Measurements from ENCODE around the gene ACP3.

ACP3 gene

DNA sequence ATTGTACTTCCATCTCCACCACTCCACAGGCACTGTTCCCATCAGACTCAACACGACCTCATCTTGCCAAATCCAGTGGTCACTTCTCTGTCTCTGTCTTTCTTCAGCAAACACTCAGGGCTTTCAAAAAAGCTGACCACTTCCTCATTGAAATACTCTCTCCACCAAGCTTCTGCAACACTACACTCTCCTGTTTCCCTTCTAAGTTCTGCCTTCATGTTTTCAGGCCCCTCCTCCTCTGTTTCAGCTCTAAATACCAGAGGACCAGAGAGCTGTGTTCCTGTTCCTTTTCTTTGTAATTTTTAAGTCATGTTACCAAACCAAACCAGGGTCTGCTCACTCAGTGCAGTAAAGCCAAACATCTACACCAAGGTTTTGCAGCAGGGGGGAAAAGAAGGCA is 33.8 kb upstream of the ACP3 start:
- ATAC-seq (ENCODE audit: low read depth) (no peak; the same call in 2 of the 3 replicates), DNase-seq (ENCODE audit: low spot score) (no peak)
- TF ChIP-seq, protein P1, sequence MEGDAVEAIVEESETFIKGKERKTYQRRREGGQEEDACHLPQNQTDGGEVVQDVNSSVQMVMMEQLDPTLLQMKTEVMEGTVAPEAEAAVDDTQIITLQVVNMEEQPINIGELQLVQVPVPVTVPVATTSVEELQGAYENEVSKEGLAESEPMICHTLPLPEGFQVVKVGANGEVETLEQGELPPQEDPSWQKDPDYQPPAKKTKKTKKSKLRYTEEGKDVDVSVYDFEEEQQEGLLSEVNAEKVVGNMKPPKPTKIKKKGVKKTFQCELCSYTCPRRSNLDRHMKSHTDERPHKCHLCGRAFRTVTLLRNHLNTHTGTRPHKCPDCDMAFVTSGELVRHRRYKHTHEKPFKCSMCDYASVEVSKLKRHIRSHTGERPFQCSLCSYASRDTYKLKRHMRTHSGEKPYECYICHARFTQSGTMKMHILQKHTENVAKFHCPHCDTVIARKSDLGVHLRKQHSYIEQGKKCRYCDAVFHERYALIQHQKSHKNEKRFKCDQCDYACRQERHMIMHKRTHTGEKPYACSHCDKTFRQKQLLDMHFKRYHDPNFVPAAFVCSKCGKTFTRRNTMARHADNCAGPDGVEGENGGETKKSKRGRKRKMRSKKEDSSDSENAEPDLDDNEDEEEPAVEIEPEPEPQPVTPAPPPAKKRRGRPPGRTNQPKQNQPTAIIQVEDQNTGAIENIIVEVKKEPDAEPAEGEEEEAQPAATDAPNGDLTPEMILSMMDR (IDR thresholded peaks at IDR 0.05; ENCODE audit: poor library complexity, severe bottlenecking), result no peak
- no peak overlapping the region for H3K27ac ChIP-seq (ENCODE audit: poor library complexity, severe bottlenecking)
- no peak overlapping the region for H3K4me3 ChIP-seq (ENCODE audit: severe bottlenecking)
- H3K27me3 ChIP-seq (ENCODE audit: insufficient read depth, poor library complexity, severe bottlenecking), result no peaks in the 10 kb centered on the region
- no peaks in the 10 kb centered on the region for H3K9me3 ChIP-seq (ENCODE audit: severe bottlenecking)
- no peaks in the 10 kb centered on the region for H3K4me1 ChIP-seq (ENCODE audit: insufficient read depth, poor library complexity, severe bottlenecking)
- no peaks in the 10 kb centered on the region for H3K36me3 ChIP-seq (ENCODE audit: low read depth)

DNA sequence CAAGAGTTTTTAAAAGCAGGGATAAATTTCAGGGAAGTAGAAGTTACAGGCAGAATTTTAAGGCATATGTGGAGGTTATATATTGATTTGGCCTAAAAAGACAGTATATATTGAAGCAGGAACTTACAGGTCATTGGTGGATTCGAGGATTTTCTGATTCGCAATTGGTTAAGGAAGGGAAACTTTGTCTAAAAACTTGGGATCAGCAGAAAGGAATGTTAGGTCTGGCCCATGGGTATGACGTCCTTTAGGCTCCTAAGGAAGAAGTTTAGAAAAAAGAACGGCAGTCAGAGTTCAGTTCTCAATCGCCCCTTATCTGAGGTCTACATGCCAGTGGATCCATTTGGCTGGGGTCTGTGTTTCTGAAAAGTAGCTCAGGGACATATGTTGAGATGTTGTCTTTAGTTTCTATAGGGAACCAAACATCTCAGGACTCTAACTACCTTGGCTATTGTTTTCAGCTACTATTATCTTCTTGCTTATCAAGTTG is 33.2 kb upstream of the ACP3 start:
- Histone ChIP-seq H3K27me3 (ENCODE audit: insufficient read depth, poor library complexity, severe bottlenecking) (no peaks in the 10 kb centered on the region), H3K27ac (ENCODE audit: poor library complexity, severe bottlenecking) (no peak overlapping the region), H3K4me3 (ENCODE audit: severe bottlenecking) (no peak overlapping the region), H3K4me1 (ENCODE audit: insufficient read depth, poor library complexity, severe bottlenecking) (no peaks in the 10 kb centered on the region), H3K9me3 (ENCODE audit: severe bottlenecking) (no peaks in the 10 kb centered on the region), H3K36me3 (ENCODE audit: low read depth) (no peaks in the 10 kb centered on the region)
- DNase-seq (ENCODE audit: low spot score) (no peak), ATAC-seq (ENCODE audit: low read depth) (no peak)
- TF ChIP-seq, protein P1 (IDR thresholded peaks at IDR 0.05; ENCODE audit: poor library complexity, severe bottlenecking), result no peak

DNA sequence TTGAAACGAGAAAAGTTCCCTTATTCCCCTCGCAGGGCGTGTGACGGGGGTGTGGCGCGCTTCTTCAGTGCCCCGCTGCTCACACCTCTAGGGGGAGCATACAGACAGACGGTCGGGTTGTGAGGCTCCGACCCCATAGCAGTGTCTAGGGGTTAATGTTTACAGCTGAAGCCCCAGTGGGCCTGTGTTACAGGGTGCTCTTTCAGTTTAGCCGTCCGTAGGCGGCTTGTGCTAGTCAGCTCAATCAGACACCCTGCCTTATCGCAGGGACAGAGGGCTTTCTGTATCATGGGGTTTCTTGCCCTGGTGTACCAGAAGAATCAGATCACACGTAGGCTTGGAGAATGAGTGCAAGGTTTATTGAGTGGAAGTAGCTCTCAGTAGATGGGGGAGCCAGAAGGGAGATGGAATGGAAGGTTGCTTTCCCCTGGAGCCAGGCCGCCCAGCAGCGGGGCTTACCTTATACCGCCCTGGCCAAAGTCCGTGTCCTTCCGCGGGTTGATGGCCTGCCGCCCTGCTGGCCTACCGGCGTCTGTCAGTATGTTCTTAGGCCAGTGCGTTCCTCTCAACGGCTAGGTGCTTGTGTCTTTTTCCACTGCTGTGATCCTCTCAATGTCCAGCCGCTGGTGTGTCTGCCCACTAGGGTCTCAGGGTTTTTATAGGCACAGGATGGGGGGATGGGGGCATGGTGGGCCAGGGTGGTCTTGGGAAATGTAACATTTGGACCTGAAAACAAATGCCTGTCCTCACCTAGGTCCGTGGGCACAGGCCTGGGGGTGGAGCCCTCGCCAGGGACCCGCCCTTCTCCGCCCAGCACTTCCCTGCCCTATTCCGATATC is 32.2 kb upstream of the ACP3 start:
- H3K4me3 ChIP-seq (ENCODE audit: severe bottlenecking), result no peak overlapping the region
- no peaks in the 10 kb centered on the region for H3K36me3 ChIP-seq (ENCODE audit: low read depth)
- no peaks in the 10 kb centered on the region for H3K4me1 ChIP-seq (ENCODE audit: insufficient read depth, poor library complexity, severe bottlenecking)
- DNase-seq (ENCODE audit: low spot score) (no peak), ATAC-seq (ENCODE audit: low read depth) (no peak)
- H3K27ac ChIP-seq (ENCODE audit: poor library complexity, severe bottlenecking), result no peak overlapping the region
- TF ChIP-seq, protein P1 (IDR thresholded peaks at IDR 0.05; ENCODE audit: poor library complexity, severe bottlenecking), result no peak
- no peaks in the 10 kb centered on the region for H3K9me3 ChIP-seq (ENCODE audit: severe bottlenecking)
- no peaks in the 10 kb centered on the region for H3K27me3 ChIP-seq (ENCODE audit: insufficient read depth, poor library complexity, severe bottlenecking)

DNA sequence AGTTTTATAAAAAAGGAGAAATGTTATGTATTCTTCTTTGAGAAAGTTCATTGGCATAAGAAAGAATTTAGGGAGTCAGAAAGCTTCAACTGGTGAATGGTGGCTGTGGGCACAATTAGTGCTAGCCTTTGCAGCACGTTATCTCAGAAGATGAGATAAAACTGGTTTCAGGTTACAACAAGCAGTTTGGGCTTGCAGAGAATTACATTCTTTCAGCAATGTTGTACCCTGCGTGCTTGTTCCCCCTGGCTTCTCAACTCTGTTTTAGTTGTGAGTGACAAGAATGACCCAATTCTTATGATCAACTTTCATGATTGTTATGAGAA is 31.6 kb upstream of the ACP3 start:
- Histone ChIP-seq H3K4me1 (ENCODE audit: insufficient read depth, poor library complexity, severe bottlenecking) (no peaks in the 10 kb centered on the region), H3K9me3 (ENCODE audit: severe bottlenecking) (no peaks in the 10 kb centered on the region), H3K4me3 (ENCODE audit: severe bottlenecking) (no peak overlapping the region), H3K27ac (ENCODE audit: poor library complexity, severe bottlenecking) (no peak overlapping the region), H3K27me3 (ENCODE audit: insufficient read depth, poor library complexity, severe bottlenecking) (no peaks in the 10 kb centered on the region), H3K36me3 (ENCODE audit: low read depth) (no peaks in the 10 kb centered on the region)
- DNase-seq (ENCODE audit: low spot score) (no peak), ATAC-seq (ENCODE audit: low read depth) (no peak)
- TF ChIP-seq, protein P1 (IDR thresholded peaks at IDR 0.05; ENCODE audit: poor library complexity, severe bottlenecking), result no peak

DNA sequence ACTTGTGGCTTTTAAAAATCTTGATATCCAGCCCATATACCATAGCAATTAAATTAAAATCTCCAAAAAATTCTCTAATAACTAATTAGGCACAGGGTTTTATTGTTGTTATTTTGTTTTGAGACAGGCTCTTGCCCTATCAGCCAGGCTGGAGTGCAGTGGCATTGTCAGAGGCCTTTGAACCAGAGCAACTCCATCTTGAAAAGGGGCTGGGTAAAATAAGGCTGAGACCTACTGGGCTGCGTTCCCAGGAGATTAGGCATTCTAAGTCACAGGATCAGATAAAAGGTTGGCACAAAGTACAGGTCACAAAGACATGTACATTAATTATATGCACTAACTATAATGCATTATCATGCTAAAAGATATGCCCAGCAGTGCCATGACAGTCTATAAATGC is 31.2 kb upstream of the ACP3 start:
- Histone ChIP-seq H3K36me3 (ENCODE audit: low read depth) (no peaks in the 10 kb centered on the region), H3K4me3 (ENCODE audit: severe bottlenecking) (no peak overlapping the region), H3K27me3 (ENCODE audit: insufficient read depth, poor library complexity, severe bottlenecking) (no peaks in the 10 kb centered on the region), H3K27ac (ENCODE audit: poor library complexity, severe bottlenecking) (no peak overlapping the region), H3K9me3 (ENCODE audit: severe bottlenecking) (no peaks in the 10 kb centered on the region), H3K4me1 (ENCODE audit: insufficient read depth, poor library complexity, severe bottlenecking) (peaks cover 3% of the 10 kb centered on the region)
- ATAC-seq (ENCODE audit: low read depth) (no peak), DNase-seq (ENCODE audit: low spot score) (no peak)
- TF ChIP-seq, protein P1 (IDR thresholded peaks at IDR 0.05; ENCODE audit: poor library complexity, severe bottlenecking), result no peak
